HUES48 (cell line): ENCODE data around the gene CEP128.

ENCODE experiments used
- H3K27ac ChIP-seq: one replicate; pipeline ENCODE4 v1.7.0; 2013; ENCODE audit warnings: low read depth, low read length, inconsistent platforms
- H3K27me3 ChIP-seq: 2 replicates; pipeline ENCODE4 v1.6.1; 2013; ENCODE audit warnings: mild to moderate bottlenecking, low read length; ENCODE audit not compliant: control insufficient read depth, insufficient read depth
- H3K36me3 ChIP-seq: 2 replicates; pipeline ENCODE4 v1.6.1; 2013; ENCODE audit warnings: low read length; ENCODE audit not compliant: control insufficient read depth, insufficient read depth
- H3K4me1 ChIP-seq: 2 replicates; pipeline ENCODE4 v1.6.1; 2013; ENCODE audit warnings: mild to moderate bottlenecking, low read length; ENCODE audit not compliant: control insufficient read depth, insufficient read depth
- H3K4me3 ChIP-seq: 2 replicates; pipeline ENCODE4 v1.5.1; 2013; ENCODE audit warnings: mild to moderate bottlenecking, low read depth, low read length
- H3K9ac ChIP-seq: 2 replicates; pipeline ENCODE4 v1.6.1; 2013; ENCODE audit warnings: mild to moderate bottlenecking, low read depth, low read length, moderate library complexity
- H3K9me3 ChIP-seq: 2 replicates; pipeline ENCODE4 v1.6.1; 2013; ENCODE audit warnings: low read length; ENCODE audit not compliant: control insufficient read depth, insufficient read depth

The CEP128 gene

DNA sequence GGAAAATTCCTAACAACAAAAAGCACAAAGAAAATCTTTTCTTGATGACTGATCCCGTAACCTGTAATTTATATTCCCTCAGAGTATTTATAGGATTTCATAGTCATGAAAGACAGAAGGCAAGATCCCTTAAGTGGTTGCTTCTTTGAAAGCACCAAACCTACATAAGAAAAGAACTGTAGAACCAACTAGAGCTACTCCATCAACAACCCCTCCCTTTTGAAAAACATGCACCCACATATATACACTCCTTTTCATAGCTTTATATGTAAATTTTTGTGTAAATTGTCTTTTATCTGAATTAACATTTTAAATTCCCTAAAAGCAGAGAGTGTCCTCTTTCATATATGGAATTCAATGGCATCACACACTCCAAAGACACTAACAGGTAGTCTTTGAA is 215.3 kb downstream of the CEP128 start:
- no peak overlapping the region for H3K27ac ChIP-seq
- no peaks in the 10 kb centered on the region for H3K27me3 ChIP-seq
- no peaks in the 10 kb centered on the region for H3K4me1 ChIP-seq
- H3K9me3 ChIP-seq: no peaks in the 10 kb centered on the region
- no peak overlapping the region for H3K9ac ChIP-seq
- no peaks in the 10 kb centered on the region for H3K36me3 ChIP-seq
- no peak overlapping the region for H3K4me3 ChIP-seq

DNA sequence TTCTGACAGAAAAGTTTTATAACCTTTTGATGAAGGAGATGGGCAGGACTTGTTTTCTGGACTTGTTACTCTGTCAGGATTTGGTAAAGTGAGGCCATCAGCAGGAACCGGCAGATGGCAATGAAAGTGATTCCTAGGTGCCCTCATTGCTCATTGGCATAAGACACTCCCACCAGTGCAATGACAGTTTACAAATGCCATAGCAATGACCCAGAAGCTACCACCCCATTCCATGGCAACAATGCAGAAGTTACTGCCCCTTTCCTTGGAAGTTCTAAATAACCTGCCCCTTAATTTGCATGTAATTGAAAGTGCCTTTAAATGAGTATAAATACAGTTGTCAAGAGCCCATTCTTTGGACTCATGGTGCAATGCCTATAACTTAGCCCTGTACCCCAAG is 222.6 kb downstream of the CEP128 start:
- no peak overlapping the region for H3K9ac ChIP-seq
- H3K4me3 ChIP-seq: no peak overlapping the region
- H3K27ac ChIP-seq: no peak overlapping the region
- H3K4me1 ChIP-seq: no peaks in the 10 kb centered on the region
- no peaks in the 10 kb centered on the region for H3K9me3 ChIP-seq
- H3K36me3 ChIP-seq: no peaks in the 10 kb centered on the region
- H3K27me3 ChIP-seq: no peaks in the 10 kb centered on the region

DNA sequence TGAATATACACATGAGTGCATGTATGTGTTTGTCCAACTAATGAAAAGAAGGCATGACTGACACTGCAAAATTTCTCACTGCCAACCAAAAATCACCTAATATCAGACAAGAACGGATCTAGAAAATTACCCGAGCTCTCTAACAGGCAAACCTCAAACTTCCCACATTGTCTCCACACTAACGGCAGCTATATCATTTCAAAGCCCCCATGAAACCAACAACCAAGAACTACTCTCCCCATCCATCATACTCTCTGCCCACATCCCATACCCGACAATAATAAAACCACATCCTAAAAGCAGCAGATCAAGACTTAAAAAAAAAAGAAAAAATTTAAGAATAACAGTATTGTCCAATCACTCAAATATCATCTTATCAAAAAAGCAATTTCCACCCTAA is 227.1 kb downstream of the CEP128 start:
- Histone ChIP-seq H3K4me3 (no peak overlapping the region), H3K4me1 (no peaks in the 10 kb centered on the region), H3K9me3 (no peaks in the 10 kb centered on the region), H3K27ac (no peak overlapping the region), H3K9ac (no peak overlapping the region), H3K27me3 (no peaks in the 10 kb centered on the region), H3K36me3 (no peaks in the 10 kb centered on the region)

DNA sequence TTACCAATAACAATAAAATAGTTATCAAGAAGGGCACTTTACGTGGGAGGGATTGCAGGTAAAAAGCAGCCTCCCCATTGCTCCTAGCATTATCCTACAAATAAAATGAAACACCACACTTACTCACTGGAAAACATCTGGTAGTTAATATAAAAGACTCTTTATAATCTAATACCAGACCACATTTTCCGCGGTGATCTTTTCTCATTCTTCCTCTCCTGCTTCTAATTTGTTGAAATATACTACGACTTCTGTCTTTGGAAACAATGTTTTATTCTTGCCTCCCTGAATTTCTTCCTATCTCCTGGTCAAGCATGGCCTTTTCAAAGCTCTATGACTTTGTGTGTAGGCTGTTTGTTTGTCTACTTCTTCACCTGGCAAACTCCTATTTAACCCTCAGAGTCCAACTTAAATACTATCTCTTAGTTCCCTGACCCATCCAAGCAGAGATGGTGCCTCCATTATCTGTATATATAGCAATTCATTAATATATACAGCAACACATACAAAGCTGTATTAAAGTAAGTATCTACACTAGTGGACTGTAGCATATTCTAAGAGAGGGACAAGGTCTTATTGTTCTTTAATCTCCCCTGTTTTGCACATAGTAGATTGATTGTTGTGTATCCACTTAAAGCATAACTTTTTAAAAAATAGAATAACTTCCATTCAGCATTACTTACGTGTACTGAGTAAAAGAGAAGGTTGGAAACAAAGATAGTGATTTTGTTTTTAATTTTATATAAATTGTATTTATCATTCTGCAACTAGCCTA is 228.3 kb downstream of the CEP128 start:
- Histone ChIP-seq H3K9ac (no peak overlapping the region), H3K27me3 (no peaks in the 10 kb centered on the region), H3K36me3 (no peaks in the 10 kb centered on the region), H3K27ac (no peak overlapping the region), H3K9me3 (no peaks in the 10 kb centered on the region), H3K4me1 (no peaks in the 10 kb centered on the region), H3K4me3 (no peak overlapping the region)

DNA sequence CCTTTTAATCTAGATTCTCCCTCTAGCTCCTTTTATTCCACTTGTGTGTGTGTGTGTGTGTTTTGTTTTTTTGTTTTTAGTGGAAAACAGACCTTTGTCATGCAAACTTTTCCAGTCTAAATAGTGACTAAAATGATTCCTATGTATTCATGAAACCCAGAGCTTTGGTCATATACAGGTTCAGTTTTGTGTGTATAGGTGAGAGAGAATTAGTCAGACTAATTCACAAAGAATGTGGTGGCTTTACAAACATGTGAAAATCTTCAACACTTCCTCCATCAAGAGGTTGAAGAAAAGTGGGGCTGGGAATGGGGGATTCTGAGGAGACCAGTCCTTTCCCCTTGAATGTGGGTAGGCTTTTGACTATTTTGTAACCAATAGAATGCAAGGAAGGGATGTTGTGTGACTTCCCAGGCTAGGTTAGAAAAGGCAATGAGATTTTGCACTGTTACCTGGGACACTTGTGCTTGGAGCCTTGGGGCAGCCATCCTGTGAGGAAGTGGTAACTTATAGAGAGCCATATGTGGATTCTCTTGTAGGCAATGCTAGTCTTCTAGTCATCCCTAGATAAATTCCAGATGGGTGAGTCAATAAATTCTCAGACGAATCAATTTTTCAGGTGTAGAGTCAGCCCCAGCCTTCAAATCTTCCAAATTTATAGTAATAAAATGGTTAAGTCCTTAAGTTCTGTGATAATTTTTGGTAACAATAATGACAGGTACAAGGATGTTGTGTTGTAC is 236.1 kb downstream of the CEP128 start:
- Histone ChIP-seq H3K4me1 (no peaks in the 10 kb centered on the region), H3K9me3 (no peaks in the 10 kb centered on the region), H3K27ac (no peak overlapping the region), H3K4me3 (no peak overlapping the region), H3K9ac (no peak overlapping the region), H3K27me3 (no peaks in the 10 kb centered on the region), H3K36me3 (no peaks in the 10 kb centered on the region)

DNA sequence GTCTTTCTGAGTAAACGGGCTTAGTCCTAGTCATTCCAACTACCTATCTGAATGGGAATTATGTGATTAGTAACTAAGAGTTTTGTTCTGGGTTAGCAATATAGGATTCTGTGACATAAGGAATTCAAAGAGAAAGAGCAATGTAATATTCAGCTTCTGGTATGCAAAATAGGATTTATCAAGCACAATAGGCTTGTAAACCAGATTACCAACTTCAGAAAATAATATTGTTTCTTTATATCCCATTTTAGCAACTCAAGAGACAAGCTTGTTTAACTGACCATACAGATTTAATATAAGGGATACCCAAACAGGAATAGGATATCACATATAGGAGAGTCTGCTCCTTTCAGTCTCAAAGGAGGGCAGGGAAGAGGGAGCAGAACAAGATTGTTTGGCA is 240.9 kb downstream of the CEP128 start:
- Histone ChIP-seq H3K36me3 (no peaks in the 10 kb centered on the region), H3K9me3 (no peaks in the 10 kb centered on the region), H3K4me1 (no peaks in the 10 kb centered on the region), H3K9ac (no peak overlapping the region), H3K4me3 (no peak overlapping the region), H3K27ac (no peak overlapping the region), H3K27me3 (no peaks in the 10 kb centered on the region)

DNA sequence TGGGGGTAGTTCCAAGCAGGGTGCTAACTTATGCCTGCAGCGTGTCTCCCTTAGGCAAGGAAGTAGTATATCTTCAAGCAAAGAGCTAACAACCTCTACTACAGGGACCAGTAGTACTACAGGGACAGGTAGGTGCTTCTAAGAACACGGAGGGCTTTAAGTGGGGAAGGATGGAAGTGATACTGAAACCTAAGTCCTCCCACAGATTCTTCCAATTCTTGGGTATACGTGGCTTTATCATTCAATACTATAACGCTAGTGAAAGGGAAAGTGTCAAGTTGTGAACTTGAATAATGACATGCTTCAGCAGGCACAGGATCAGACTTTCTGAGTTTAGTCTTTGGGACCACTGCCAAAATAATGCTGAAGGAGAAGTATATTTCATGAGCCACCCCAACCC is 241.7 kb downstream of the CEP128 start:
- Histone ChIP-seq H3K4me3 (no peak overlapping the region), H3K27me3 (no peaks in the 10 kb centered on the region)

DNA sequence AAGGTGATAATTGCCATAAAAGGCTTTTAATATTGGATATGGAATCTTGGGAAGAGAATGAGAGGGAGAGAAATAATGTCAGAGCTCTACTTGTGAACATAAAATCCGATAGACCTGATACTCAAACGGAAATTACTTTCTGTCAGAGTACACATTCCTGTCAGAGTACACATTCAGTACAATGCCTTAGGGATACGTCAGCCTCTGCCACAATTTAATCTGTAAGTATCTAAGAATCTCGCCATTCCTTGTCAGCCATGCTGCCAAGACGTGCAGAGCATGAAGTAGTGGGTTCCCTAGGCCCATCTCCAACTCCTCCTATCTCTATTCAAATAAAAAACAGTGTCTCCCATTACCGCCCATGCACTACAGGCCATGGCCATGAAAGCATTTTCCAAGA is 242.6 kb downstream of the CEP128 start:
- Histone ChIP-seq H3K36me3 (no peaks in the 10 kb centered on the region), H3K9ac (no peak overlapping the region), H3K4me3 (no peak overlapping the region), H3K4me1 (no peaks in the 10 kb centered on the region), H3K27ac (no peak overlapping the region), H3K9me3 (no peaks in the 10 kb centered on the region), H3K27me3 (no peaks in the 10 kb centered on the region)

More for the DNA sequence above, 241.7 kb downstream of the CEP128 start:
- Histone ChIP-seq H3K4me1 (no peaks in the 10 kb centered on the region), H3K9me3 (no peaks in the 10 kb centered on the region), H3K27ac (no peak overlapping the region), H3K36me3 (no peaks in the 10 kb centered on the region), H3K9ac (no peak overlapping the region)

DNA sequence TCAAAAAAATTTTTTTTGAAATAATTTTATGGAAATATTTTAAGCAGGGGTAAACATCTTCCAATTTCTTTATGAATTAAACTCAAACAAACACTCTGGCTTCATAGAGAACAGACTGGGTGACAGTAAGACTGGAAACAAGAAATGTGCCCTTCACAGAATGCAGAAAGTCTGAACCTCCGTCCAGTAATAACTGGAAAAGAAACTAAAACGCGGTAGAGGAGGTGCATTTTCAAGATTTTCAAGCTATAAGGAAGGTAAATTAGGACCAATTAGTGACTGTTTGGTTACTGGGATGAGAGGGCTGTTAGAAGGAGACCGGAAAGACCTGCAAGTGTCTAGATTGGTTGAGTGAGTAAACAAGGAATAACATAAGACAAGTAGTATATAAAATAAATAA is 245.7 kb downstream of the CEP128 start:
- H3K4me1 ChIP-seq: peaks cover 10% of the 10 kb centered on the region; the same call in 1 of the 2 replicates
- no peaks in the 10 kb centered on the region for H3K27me3 ChIP-seq
- H3K27ac ChIP-seq: no peak overlapping the region
- no peaks in the 10 kb centered on the region for H3K36me3 ChIP-seq
- no peak overlapping the region for H3K4me3 ChIP-seq
- H3K9ac ChIP-seq: no peak overlapping the region
- H3K9me3 ChIP-seq: no peaks in the 10 kb centered on the region

DNA sequence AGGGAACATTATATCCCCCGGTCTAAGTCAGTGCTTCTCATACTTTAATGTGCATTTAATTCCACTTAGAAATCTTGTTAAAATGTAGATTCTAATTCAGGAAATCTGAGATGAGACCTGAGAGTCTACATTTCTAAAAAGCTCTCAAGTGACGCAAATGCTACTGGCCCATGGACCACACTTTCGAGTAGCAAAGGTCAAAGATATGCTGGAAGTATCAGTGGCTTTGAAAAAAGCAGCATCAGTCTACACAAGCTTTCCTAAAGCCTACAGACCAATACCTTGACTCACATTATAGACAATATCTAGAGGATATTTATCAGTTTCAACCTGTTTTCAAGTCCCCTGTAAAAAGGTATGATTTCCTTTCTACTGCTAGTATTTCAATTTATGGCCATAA is 248.6 kb downstream of the CEP128 start:
- H3K27me3 ChIP-seq: no peaks in the 10 kb centered on the region
- no peak overlapping the region for H3K9ac ChIP-seq
- peaks cover 10% of the 10 kb centered on the region; the same call in 1 of the 2 replicates for H3K4me1 ChIP-seq
- no peaks in the 10 kb centered on the region for H3K36me3 ChIP-seq
- no peak overlapping the region for H3K27ac ChIP-seq
- no peaks in the 10 kb centered on the region for H3K9me3 ChIP-seq
- H3K4me3 ChIP-seq: no peak overlapping the region

DNA sequence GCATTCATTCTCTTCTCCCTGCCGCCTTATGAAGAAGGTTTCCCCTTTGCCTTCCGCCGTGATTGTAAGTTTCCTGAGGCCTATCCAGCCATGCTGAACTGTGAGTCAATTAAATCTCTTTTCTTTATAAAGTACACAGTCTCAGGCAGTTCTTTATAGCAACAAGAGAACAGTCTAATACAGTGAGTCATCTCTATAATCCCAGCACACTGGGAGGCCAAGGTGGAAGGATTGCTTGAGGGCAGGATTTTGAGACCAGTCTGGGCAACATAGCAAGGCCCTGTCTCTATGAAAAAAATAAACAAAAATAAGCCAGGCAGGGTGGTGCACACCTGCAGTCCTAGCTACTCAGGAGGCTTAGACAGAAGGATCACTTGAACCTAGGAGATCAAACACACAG is 259.9 kb downstream of the CEP128 start:
- H3K36me3 ChIP-seq: no peaks in the 10 kb centered on the region
- no peak overlapping the region for H3K4me3 ChIP-seq
- no peak overlapping the region for H3K27ac ChIP-seq
- H3K4me1 ChIP-seq: no peaks in the 10 kb centered on the region
- H3K27me3 ChIP-seq: no peaks in the 10 kb centered on the region
- no peak overlapping the region for H3K9ac ChIP-seq
- no peaks in the 10 kb centered on the region; the same call in 1 of the 2 replicates for H3K9me3 ChIP-seq
